Superior temporal gyrus (tissue), 1 donor: ENCODE results near the gene GDF2.

ENCODE experiments used
- DNase-seq: peaks from one replicate; pipeline ENCODE4 v3.0.0-alpha.2; 2016; ENCODE audit errors: extremely low spot score

Gene GDF2

GRCh38 chr10:47368431-47369180 is 46.4 kb downstream of the GDF2 start:
- DNase-seq: no peak

DNA sequence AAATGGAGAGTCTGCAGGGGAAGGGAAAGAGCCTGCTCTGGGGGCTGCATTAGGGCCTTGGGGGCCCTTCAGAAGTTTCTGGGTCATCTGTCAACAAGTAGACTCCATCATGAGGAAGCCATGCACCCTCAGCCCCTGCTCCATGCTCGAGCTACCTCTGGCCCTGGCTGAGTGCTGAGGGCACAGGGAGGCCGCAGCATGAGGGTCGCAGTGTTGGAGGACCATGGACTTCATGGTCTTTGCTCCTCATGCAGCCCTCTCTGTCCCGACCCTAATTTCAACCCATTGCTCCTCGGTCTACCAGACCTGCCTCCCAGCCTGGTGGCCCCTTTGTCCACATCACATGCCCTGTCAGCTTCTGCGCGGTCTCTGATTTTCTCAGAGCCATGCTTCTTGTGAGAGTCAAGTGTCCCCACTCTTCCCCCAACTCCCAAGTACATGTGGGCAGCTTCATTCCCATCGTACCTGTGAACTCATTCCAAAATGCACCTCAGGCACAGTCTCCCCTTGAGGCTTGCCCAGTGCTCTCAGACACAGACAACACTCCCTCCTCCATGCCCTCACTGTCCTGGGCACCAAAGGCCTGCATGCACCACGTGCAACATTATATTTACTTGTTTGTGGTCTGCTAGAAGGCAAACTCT is 47.1 kb downstream of the GDF2 start:
- no peak for DNase-seq

GRCh38 chr10:47370015-47370767 is 47.9 kb downstream of the GDF2 start:
- DNase-seq: no peak

DNA sequence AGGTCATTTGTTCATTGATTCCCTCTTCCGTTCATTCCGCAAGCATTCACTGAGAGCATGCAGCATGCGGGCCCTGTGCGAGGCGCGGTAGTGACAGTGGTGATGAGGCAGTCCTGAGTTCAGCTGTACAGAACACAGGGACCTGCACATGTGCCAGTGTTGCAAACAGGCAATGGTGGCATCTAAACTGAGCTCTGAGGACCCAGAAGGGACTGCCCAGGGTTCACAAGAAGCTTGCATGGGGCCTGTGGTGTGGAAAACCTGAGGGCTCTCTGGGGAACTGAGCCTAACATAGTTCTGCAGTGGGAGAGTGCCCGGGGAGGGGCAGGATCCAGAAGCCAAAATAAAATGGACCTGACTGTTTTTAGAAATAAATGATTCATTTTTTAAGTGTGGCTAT is 48.6 kb downstream of the GDF2 start:
- DNase-seq: no peak

DNA sequence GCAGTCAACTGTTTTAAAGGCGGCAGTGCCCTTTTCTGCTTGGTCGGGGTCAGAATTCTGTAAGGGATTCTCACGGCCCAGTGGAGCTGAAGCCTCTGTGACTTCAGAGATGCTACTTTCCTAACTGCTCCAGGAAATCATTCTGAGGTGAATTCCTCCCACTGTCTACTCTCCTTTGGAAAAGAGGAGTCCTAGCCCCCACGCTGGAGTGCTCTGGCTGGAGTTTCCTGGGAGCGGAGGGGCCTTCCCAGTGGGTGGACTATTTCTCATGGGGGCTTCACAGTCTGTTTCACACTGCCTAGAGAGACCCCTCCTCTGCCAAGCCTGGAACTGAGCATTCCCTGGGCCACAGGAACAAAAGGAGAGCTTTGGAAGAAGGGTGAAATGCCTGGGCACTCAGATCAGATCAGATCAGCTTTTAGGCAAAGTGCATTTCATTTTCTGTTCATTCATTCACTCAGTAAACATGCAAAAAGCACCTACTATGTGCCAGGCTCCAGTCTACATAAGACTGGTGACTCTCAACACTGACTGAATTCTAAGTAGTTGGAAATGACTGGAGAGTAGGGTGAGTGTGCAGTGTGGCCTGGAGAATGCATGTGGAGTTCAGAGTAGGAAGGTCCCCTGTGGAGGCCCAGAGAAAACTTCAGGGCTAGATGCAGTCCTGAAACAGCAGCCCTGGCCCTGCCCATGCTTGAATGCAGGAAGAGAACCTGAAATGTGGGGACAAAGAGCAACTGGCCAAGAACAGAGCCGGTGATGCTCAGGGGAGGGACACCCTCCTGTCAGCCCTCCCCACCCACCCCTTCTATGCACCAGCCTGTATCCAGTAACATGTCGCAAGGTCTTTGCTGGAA is 49.6 kb downstream of the GDF2 start:
- no peak for DNase-seq

- DNase-seq: no peak
These were observed 50.5 kb downstream of the GDF2 start for GRCh38 chr10:47372726-47373125.

GRCh38 chr10:47374611-47375536 is 52.6 kb downstream of the GDF2 start:
- DNase-seq: no peak

- no peak for DNase-seq
These were observed 54.4 kb downstream of the GDF2 start for GRCh38 chr10:47376522-47377220.
